NCI-H1092 treated with DMSO at 0.1 percent for 48 hours (cell line): Measurements from ENCODE around the gene HPCAL4.

Source experiments
- DNase-seq: peaks from one replicate; lab custom pipeline; 2025; lab: John Stamatoyannopoulos, UW

HPCAL4 gene

GRCh38 chr1:39701049-39701439, 9.8 kb upstream of the HPCAL4 start:
- DNase-seq: peak; percentile 100

GRCh38 chr1:39700348-39700747, 9.1 kb upstream of the HPCAL4 start:
- DNase-seq: no peak

GRCh38 chr1:39699419-39699818, 8.2 kb upstream of the HPCAL4 start:
- DNase-seq: no peak

GRCh38 chr1:39698568-39698967, 7.3 kb upstream of the HPCAL4 start:
- no peak for DNase-seq

- no peak for DNase-seq
Measured at GRCh38 chr1:39696448-39696847, 5.2 kb upstream of the HPCAL4 start.

GRCh38 chr1:39695016-39695415, 3.8 kb upstream of the HPCAL4 start:
- no peak for DNase-seq

- no peak for DNase-seq
Measured at GRCh38 chr1:39694026-39694425, 2.8 kb upstream of the HPCAL4 start.

- no peak for DNase-seq
Measured at GRCh38 chr1:39692152-39693074, 1.2 kb upstream of the HPCAL4 start.

GRCh38 chr1:39690794-39691382, 345 bp downstream of the HPCAL4 start:
- no peak for DNase-seq

GRCh38 chr1:39690225-39690624, 1.0 kb downstream of the HPCAL4 start:
- no peak for DNase-seq

- no peak for DNase-seq
Measured at GRCh38 chr1:39689635-39690034, 1.6 kb downstream of the HPCAL4 start.

- DNase-seq: no peak
Measured at GRCh38 chr1:39689214-39689613, 2.0 kb downstream of the HPCAL4 start.

- no peak for DNase-seq
Measured at GRCh38 chr1:39688706-39689105, 2.5 kb downstream of the HPCAL4 start.

- no peak for DNase-seq
Measured at GRCh38 chr1:39687243-39687642, 4.0 kb downstream of the HPCAL4 start.

GRCh38 chr1:39685071-39685470, 6.2 kb downstream of the HPCAL4 start:
- no peak for DNase-seq

- no peak for DNase-seq
Measured at GRCh38 chr1:39684313-39684664, 6.9 kb downstream of the HPCAL4 start.

- no peak for DNase-seq
Measured at GRCh38 chr1:39683591-39684312, 7.5 kb downstream of the HPCAL4 start.

- DNase-seq: no peak
Measured at GRCh38 chr1:39681999-39682398, 9.2 kb downstream of the HPCAL4 start.

- no peak for DNase-seq
Measured at GRCh38 chr1:39681294-39681693, 9.9 kb downstream of the HPCAL4 start.

GRCh38 chr1:39680751-39681150, 10.5 kb downstream of the HPCAL4 start:
- no peak for DNase-seq

- no peak for DNase-seq
Measured at GRCh38 chr1:39679821-39680220, 11.4 kb downstream of the HPCAL4 start.

GRCh38 chr1:39678889-39679288, 12.3 kb downstream of the HPCAL4 start:
- DNase-seq: no peak

GRCh38 chr1:39677645-39678044, 13.6 kb downstream of the HPCAL4 start:
- no peak for DNase-seq
